DMS153 treated with DMSO at 0.1 percent for 48 hours (cell line): ENCODE data around the gene ADIPOQ.
A peak's percentile ranks its signal among the peaks of the same experiment; 100 is the strongest.
"Not testable (repeated sequence)": the region's sequence is repeated elsewhere in the genome, so short reads cannot be mapped to it uniquely, and the experiment has no call there.

Experiments
- DNase-seq: peaks from one replicate; lab custom pipeline; 2025; ENCODE audit not compliant: unreplicated experiment; lab: John Stamatoyannopoulos, UW

The ADIPOQ gene

GRCh38 chr3:186842426-186843038, at the start of gene ADIPOQ:
Gene ADIPOQ, plus strand, starts transcription at chr3:186842710. Its CDS starts 10,349 bp downstream, at chr3:186853059.
- no peak for DNase-seq

- no peak for DNase-seq
These were observed 44.2 kb upstream of the ADIPOQ start for GRCh38 chr3:186798239-186798874.

GRCh38 chr3:186800285-186800684, 42.2 kb upstream of the ADIPOQ start:
- no peak for DNase-seq

- DNase-seq: no peak
These were observed 39.8 kb upstream of the ADIPOQ start for GRCh38 chr3:186802701-186803100.

- DNase-seq: not testable (repeated sequence)
These were observed 39.1 kb upstream of the ADIPOQ start for GRCh38 chr3:186803447-186803846.

- DNase-seq: peak; percentile 60
These were observed 36.1 kb upstream of the ADIPOQ start, which contains the start of gene RFC4 for GRCh38 chr3:186806089-186807055. Gene RFC4, minus strand, starts transcription at chr3:186806482. Its CDS starts 1,769 bp downstream, at chr3:186804713.

GRCh38 chr3:186807231-186807630, 35.3 kb upstream of the ADIPOQ start:
- no peak for DNase-seq

- no peak for DNase-seq
These were observed 32.0 kb upstream of the ADIPOQ start for GRCh38 chr3:186810336-186810996.

- DNase-seq: not testable (repeated sequence)
These were observed 31.2 kb upstream of the ADIPOQ start for GRCh38 chr3:186811313-186811712.

GRCh38 chr3:186814100-186814499, 28.4 kb upstream of the ADIPOQ start:
- DNase-seq: no peak

GRCh38 chr3:186815435-186815834, 27.1 kb upstream of the ADIPOQ start:
- no peak for DNase-seq

GRCh38 chr3:186818516-186818915, 24.0 kb upstream of the ADIPOQ start:
- no peak for DNase-seq

- no peak for DNase-seq
These were observed 23.6 kb upstream of the ADIPOQ start for GRCh38 chr3:186818956-186819355.

- DNase-seq: peak; percentile 23
These were observed 20.8 kb upstream of the ADIPOQ start for GRCh38 chr3:186821429-186822387.

- not testable (repeated sequence) for DNase-seq
These were observed 20.1 kb upstream of the ADIPOQ start for GRCh38 chr3:186822388-186822759.

GRCh38 chr3:186823386-186823785, 19.1 kb upstream of the ADIPOQ start:
- no peak for DNase-seq

GRCh38 chr3:186824430-186825139, 17.9 kb upstream of the ADIPOQ start:
- no peak for DNase-seq

GRCh38 chr3:186825294-186825821, 17.2 kb upstream of the ADIPOQ start:
- DNase-seq: peak; percentile 27

GRCh38 chr3:186825872-186826409, 16.6 kb upstream of the ADIPOQ start:
- no peak for DNase-seq
